SIG-M5 treated with dmso at 0.1 percent for 504 hours (cell line): ENCODE measurements around the gene MFSD6.
A peak's percentile ranks its signal among the peaks of the same experiment; 100 is the strongest.

Experiments used
- DNase-seq: peaks from one replicate; lab custom pipeline; 2025; ENCODE audit not compliant: unreplicated experiment; lab: John Stamatoyannopoulos, UW

The MFSD6 gene

DNA sequence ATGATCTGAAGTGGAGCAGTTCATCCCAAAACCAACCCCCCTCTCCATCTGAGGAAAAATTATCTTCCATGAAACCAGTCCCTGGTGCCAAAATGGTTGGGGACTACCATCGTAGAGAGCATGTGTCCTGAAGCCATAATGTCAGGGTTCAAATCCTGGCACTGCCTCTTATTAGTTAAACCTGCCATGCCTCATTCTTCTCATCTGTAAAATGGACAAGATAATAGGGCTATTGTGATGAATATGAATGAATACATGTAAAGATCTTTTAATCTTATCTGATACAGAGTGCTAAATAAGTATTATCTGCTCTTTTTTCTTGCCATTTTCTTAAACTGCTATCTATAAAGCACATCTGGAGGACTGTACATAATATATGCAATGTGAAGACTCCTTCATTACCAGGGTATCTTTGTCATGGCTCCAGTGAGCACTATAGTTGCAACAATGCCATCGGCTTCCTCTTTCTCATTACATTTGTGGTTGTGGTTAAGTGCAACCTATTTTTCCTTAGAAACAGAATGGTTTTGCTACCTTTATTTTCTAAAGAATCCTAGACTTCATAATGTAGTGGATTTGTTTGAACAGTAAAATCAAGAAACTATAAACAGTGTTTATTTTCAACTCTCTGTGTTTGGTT, 27.0 kb downstream of the MFSD6 start:
- DNase-seq: peak; percentile 81

DNA sequence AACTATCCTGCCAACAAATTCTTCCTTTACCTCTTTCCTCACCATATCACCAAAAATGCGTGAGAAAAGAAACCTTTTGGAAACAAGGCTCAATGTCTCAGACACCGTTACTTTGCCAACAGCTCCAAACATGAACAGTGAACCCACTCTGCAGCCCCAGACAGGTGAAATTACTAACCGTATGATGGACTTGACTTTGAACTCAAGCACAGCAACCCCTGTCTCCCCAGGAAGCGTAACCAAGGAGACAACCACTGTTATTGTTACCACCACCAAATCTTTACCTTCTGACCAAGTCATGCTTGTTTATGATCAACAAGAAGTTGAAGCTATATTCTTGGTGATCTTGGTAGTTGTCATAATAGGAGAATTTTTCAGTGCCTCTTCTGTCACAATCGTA, 28.4 kb downstream of the MFSD6 start:
- no peak for DNase-seq

DNA sequence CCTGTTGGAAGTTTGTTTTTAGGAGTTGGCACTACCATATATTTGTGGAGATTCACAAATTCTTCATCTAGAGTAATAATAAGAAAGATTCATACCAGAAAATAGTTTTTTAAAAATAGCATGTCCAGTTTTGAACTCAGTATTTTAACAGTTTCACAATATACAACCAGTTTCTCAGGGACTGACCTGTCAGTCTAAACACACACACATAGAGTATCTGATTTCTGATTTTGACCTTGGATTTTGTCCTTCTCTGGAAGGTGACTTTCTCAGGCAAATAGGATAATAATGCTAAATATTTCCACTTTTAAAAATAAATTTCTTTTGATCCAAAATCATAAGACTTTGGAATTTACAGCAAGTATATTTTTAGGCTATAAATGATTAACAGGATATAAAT, 32.0 kb downstream of the MFSD6 start:
- no peak for DNase-seq

DNA sequence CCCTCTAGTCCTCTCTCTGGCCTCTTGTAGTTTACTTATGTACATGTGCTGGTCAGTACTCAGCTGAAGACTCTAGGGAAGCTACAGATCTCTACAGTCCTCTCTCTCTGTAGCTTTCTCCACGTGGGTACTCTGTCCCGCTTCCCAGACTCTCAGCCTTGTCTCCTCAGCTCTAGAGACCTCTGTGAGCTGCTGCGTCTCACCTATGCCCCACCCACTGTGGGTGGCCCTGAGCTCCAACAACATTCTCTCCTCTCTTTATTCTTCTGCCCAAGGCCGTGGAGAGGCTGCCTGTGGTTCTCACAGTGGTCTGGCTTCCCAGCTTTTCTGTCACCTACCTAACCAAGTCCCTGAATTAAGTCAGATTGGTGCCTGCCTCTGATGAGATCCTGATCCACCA, 33.4 kb downstream of the MFSD6 start:
- no peak for DNase-seq

DNA sequence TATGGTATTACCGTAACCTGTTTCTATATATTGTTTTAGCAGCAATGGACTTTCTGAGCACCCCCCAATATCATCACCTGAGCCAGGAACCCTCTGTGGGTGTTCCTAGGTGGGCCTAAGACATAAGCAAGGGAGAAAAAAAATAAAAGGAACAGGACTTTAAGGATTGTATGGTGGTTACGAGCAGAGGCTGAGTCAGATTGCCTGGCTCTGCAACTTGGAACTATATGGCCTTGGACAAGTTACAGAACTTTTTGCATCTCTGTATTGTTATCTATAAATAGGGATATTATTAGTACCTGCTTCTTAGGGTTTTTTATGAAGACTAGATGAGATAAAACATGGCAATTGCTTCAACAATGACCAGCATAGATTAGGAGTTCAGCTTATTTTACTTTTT, 34.9 kb downstream of the MFSD6 start:
- DNase-seq: no peak

DNA sequence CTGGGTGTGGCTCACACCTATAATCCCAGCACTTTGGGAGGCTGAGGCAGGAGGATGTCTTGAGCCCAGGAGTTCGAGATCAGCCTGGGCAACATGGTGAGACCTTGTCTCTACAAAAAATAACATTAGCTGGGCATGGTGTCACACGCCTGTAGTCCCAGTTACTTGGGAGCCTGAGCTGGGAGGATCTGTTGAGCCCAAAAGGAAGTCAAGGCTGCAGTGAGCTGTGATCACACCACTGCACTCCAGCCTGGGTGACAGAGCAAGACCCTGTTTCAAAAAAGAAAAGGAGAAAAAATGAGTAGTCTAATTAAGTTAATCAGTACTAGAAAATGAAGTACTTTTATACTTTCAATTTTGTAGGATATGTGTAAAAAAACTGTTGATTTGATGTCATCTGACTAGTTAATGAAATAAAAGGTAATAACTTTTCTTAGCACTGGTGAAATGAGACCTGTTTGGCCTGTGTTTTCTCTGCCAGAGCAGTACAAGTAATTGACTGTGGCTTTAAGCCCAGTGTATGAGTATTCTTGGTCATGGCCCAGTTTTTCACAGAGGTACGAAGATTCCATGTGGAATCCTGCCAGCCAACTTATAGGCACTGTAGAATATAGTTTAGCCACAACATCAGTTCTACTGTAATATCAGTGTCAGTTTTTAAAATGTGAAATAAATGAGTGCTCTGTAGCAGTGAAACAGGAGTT, 35.8 kb downstream of the MFSD6 start:
- DNase-seq: no peak

DNA sequence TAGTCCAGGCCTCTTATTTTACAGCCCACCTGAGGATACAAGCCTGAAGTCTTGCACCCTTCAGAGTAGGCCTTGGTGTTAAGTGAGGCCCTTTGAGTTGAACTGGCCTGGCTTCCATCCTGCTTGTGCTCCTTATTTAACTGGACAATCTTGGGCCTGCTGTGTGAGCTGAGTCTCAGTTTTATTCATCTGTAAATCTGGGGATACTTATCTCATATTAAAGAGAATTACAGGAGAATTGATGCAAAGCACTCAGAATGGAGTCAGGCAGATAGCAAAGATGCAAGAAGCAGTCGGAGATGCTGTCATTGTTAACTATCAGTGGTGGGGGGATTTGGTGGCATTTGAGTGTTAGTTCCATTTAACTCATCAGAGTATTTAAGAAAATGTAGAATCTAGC, 36.8 kb downstream of the MFSD6 start:
- no peak for DNase-seq

DNA sequence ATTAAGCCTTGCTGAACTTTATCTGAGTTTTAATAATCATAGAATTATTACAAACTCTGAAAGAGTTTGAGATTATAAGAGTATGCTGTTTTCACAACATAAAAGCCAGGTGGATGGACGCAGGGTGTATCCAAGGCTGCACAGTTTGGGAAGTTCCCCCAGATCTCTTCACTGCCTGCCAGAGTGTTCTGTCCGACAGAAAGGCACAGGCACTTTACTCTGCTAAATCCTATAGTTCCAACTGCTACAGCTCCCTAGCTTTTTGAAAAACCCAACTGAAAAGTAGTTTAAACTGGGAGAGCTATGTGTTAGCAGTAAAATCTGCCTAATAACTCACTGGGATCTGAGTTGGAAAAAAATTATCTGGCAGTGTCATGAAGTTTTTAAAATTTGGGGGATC, 38.0 kb downstream of the MFSD6 start:
- no peak for DNase-seq

DNA sequence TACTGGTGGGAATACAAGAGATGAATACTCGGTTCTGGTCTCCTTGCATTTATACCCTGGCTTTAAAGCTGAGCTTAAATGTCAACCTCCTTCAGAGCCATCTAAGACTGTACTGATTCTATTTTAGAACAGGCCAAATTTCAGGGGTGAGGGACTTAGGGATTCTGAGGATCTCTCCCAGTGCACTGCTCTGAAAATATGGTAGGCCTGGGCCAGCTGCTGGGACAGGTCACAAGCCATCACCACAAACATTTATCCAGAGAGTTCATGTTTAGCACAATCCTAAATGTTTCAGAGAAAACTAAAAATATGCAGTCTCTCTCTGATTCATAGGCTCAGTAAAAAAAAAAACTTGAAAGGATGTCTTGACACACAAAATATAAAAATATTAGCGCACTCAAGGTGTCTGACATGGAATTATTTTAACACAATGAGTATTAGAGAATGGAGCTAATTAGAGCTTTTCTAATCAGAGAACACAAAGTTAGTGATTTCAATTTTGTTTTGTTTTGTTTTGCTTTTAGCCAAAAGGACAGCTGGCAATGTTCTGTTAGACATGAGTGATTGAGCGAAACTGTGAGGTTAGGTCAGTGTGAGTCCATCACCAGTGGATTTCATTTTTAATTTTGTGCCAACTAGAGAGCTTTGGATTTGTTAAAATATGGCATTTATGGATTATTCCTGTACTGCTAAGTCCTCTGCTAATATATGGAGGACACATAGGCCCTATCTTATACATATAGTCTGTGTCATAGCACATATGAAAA, 38.8 kb downstream of the MFSD6 start:
- DNase-seq: no peak

DNA sequence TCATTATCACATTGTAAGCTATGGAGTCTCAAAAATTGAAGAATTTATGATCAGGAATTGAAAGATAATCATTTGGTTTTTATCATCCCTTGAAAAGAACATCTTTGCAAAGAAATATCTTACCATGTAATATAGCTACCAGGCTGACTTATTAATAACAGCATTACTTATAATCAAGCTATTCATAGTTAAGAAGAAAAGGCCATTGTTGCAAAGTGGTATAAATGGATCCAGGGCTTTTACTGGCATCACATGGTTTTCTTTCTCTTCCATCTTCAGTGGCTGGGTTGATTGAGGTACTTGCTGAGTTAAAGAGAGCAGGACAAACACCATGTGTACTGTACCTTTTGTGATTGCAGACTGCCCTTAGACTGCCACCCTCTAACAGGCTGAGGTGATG, 39.6 kb downstream of the MFSD6 start:
- no peak for DNase-seq

DNA sequence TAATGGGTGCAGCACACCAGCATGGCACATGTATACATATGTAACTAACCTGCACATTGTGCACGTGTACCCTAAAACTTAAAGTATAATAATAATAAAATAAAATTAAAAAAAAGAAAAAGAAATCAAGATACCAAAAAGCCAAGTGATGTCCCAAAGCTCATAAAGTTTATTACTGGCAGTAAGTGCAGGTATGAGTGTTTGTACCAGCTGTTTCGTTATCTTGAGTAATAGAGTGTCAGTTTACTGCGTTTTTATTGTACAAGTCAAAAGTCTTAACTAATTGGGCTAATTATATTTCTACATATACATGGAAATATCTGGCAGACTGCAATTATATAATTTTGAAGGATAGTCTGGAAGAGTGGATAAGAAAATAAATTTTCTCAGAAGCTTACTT, 41.8 kb downstream of the MFSD6 start:
- DNase-seq: no peak

DNA sequence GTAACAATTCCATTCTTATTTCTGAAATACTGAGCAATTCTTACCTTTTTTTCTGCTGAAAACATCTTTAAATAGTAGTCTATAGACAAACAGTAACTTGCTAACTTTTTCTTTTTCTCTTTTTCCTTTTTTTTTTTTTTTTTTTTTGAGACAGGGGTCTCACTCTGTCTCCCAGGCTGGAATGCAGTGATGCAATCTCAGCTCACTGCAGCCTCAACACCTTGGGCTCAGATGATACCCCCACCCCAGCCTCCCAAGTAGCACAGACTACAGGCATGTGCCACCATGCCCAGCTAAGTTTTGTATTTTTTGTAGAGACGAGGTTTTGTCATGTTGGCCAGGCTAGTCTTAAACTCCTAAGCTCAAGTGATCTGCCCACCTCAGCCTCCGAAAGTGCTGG, 42.2 kb downstream of the MFSD6 start:
- DNase-seq: no peak

DNA sequence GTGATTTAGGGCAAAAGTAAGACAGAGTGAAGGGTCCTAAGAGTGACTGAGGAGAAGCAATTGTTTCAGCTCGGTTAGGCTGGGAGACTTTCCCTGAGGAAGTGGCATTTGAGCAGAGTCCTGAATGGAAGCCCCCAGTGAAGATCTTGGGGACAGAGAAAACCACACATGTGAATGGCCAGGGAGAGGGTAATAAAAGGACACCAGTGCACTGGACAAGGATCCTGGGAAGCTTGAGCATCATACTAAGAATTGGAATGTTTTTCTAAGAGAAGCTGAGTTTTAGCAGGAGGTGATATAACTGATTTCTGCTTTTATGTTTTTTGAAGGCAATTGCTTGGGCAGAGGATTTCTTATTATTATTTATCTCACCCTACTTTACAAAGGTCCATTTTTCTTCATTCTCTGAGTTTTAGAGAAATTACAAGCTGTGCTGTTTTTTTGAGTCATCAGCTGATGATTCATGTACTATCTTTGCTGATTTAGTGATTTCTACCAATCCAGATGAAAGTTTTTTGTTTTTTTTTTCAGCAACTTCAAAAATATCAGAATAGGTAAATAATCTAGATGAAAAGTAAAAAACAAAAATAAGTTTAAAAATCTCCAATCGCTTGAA, 43.5 kb downstream of the MFSD6 start:
- DNase-seq: no peak

DNA sequence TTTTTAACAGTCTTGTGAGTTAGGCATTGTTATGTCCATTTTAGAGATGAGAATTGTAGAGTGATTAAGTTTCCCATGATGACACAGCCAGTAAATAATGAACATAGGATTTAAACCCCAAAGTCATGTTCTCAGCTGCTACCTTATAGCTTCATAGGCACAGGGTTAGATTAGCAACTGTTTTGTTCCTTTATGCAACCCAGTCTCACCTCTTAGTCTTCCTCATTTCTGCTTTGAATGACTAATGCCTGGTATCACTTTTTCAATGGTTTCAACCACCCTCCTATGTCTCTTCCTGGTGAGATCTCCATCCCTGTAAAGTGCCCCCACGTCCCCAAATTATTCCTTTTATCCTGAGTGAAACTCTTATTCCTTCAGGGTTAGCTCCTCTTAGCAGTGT, 44.3 kb downstream of the MFSD6 start:
- peak; percentile 27 for DNase-seq

DNA sequence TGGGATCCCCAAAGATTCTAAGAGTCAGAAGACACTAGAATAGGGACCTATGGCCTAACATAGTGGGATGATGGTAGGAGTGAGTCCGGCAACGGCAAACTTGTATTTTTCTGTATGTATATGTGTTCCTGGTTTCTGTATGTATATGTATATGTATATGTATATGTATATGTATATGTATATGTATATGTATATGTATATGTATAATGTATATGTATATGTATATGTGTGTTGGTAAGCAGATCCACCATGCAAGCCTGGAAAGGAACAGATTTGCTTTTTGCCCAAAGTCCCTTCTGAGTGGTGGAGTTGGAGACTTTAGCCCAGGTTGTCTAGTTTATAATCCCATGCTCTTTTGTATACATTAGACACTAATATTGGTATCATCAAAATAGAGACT, 46.6 kb downstream of the MFSD6 start:
- DNase-seq: no peak

DNA sequence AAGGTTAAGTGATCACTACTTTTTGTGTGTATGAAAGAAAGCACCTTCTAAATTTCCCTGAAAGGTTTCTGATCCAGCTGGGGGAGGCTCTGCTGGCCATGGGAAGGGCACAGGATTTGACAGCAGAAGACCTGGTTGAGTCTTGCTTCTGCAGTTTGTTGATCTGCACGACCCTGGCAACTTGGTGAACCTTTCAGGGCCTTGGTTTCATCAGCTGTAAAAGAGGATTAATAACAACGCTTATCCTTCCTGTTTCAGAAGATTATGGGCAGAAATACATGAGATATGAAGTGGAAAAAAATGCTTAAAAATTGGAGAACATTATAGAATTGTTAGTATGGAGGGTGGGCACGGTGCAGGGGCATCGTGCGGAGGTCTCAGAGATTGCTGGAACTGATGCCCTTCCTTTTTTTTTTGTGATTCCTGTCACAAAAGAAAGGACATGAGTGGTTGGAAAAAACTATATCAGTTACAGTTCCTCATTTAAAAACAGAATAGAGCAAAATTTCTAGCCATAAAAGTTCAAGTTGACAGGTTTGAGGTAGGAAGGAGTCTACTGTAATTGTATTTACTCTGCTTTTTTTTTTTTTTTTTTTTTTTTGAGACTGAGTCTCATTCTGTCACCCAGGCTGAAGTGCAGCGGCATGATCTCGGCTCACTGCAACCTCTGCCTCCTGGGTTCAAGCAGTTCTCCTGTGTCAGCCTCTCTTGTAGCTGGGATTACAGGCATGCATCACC, 47.4 kb downstream of the MFSD6 start:
- no peak for DNase-seq

DNA sequence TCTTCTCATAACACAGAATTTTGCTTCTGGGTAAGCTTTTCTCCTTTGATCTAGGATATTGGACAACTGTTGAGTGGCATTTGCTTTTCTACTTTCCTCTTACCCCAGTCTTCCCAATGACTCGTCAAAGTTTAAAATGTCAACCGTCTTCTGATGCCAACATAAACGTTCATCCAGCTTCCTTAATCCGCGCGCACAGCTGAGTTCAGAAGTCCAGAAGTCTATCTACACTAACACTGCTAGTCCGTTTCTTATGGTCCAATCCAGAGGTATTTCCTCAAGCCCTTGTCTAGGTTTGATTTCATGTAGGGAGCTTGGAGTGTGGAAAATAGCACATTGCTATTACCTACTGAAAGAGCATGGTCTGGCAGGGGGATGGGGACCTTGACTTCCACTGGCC, 48.7 kb downstream of the MFSD6 start:
- DNase-seq: no peak

DNA sequence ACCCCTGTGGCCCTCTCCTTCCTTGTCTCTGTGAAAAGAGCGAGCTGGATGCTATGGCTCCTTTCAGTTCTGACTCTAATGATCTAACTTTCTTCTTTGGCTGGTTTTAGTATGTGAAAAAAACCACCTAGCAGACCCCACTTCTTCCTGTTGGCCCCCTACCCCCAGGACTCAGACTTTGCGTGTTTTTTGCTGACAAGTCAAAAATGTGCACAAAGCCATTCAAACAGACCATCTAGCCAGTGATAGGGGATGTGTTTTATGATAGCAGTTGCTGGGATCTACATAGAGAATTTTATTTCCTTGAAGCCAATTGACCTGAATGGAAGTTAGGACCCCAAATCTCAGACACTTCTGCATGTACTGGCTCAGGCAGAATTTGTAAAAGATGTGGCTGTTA, 49.1 kb downstream of the MFSD6 start:
- no peak for DNase-seq

DNA sequence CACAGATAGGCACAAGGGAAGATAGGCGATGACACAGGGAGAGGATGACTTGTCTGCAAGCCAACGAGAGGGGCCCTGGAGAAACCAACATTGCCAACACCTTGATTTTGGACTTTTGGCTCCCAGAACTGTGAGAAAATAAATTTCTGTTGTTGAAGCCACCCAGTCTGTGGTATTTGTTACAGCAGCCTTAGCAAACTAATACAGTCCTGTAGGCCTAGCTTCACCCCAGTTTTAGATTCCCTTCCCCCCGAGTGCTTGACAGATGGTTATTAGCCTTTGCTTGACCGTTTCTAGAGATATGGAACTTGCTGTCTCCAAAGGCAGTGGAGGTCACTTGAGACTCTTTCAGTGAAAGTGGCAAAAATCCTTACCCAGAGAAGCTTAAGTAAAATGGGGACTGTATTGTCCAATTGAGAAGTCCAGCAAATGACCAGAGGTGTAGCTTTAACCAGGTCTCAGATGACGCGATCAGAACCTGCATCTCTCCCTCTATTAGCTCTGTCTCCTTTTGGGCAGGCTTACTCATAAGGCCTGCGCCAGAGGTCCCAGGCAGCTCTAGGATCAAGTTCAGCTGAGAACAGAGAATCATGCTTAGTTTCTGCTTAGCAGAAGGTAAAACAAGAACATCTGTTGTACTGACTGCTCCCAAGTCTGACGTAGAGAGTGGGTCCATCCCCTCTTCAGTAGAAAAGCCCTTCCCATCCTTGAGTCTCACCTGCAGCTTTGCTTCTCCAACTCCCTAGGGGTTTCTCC, 50.4 kb downstream of the MFSD6 start:
- DNase-seq: no peak

DNA sequence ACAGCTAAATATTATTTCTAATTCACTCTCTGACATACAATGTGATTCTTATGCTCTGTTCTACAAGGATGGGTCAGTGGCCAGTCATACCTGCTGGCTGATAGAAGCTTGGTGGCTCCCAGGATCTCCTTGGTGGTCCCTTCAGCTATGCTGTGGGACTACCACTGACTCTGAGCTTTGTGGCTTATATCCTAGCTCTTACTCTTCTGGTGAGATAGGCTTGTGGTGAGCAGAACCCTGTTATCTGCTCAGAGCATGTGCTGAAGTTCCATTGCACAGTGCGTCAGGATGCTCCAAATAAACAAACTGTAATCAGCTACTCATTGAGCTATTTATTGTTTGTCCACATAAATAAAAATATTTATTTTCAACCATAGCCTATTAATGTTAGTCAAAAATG, 51.7 kb downstream of the MFSD6 start:
- DNase-seq: no peak

DNA sequence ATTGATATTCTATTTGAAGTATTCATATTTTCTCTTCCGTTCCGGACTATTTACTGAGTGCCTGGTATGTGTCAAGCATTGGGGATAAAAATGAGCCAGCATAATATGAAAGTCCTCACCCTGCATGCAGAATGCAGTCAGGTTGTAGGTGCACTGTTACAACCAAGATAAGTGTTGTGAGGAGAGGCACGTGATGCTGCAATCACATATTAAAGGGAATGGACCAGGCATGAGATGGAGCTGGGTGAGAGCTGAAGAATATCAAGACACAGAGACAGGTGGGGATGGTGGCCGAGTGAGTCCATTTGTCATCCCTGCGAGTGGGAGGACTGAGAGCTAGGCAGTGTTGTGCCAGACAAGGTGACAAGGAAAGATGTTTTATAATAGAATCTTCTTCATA, 52.3 kb downstream of the MFSD6 start:
- DNase-seq: no peak
